Mucosa of descending colon (tissue), 3 donors: ENCODE data around the gene DLG2. TPM values are rescaled to one million over a fixed set of nuclear protein-coding genes. Genes with fewer than 3 reads are reported as not detected.

Experiments used
- ATAC-seq: fragments of 200-7000 bp; cut with Tn5 transposase; one replicate; pipeline ENCODE4 v1.9.1; 2020; ENCODE audit warnings: mild to moderate bottlenecking, moderate library complexity
- DNase-seq, 3 donors: peaks; one replicate each; pipeline ENCODE4 v3.0.0-alpha.2; 2020
- H3K36me3 ChIP-seq: fragments of 200-600 bp; one replicate; pipeline ENCODE4 v1.8.0; 2021; ENCODE audit warnings: low read depth, mild to moderate bottlenecking
- H3K4me1 ChIP-seq: fragments of 200-600 bp; one replicate; pipeline ENCODE4 v1.8.0; 2021; ENCODE audit warnings: low read depth, mild to moderate bottlenecking
- H3K4me3 ChIP-seq: fragments of 200-600 bp; one replicate; pipeline ENCODE4 v1.8.0; 2021; ENCODE audit warnings: mild to moderate bottlenecking
- H3K9me3 ChIP-seq: fragments of 200-600 bp; one replicate; pipeline ENCODE4 v1.8.0; 2021; ENCODE audit warnings: mild to moderate bottlenecking
- CTCF ChIP-seq: fragments of 200-600 bp; IDR thresholded peaks from one replicate; pipeline ENCODE4 v1.8.0; 2022; ENCODE audit warnings: antibody characterized with exemption, mild to moderate bottlenecking
- intact Hi-C, 2 donors: fragments of 100-400 bp; cut with DNase I in 1 of 2; cut with micrococcal nuclease in 1 of 2; formaldehyde crosslinking; loops; one replicate each; pipeline versions ENCODE4 v1.11.0 to v1.11.1; 2022; cut with DNase I, micrococcal nuclease
- total RNA-seq, 3 donors: library from RNA; stranded (reverse); fragmentation: NEBNext Ultra II Directional in 2 of 3; extraction: Animal tissue kit (Norgen Biotek cat#: 25700) in 2 of 3; gene quantifications; one replicate each; pipeline versions ENCODE4 v1.2.1 to v1.2.4, GENCODE V29; 2021 to 2023
- donor health status: DM: no; HTN: no; CAD: no; lungs with moderate emphysema.
- donor health status: DM: no; HTN: no; CAD: no.
- donor health status: DM: no; HTN: yes; CAD: no.

The DLG2 gene
- total RNA-seq, 3 donors from 2014 or later: 2.1 to 11.1 (median 2.4) TPM

GRCh38 chr11:84552791-84553190, 1074.4 kb downstream of the DLG2 start:
- intact Hi-C loops: no loop called here
- DNase-seq (no peak), ATAC-seq (no peak)
- Histone ChIP-seq H3K4me1 (no peaks in the 10 kb centered on the region), H3K36me3 (no peaks in the 10 kb centered on the region), H3K4me3 (no peak overlapping the region), H3K9me3 (no peaks in the 10 kb centered on the region)
- no peak for TF ChIP-seq CTCF

- DNase-seq (no peak), ATAC-seq (no peak)
- no peaks in the 10 kb centered on the region for H3K9me3 ChIP-seq
- TF ChIP-seq CTCF: no peak
- no peaks in the 10 kb centered on the region for H3K4me1 ChIP-seq
- no peak overlapping the region for H3K4me3 ChIP-seq
- H3K36me3 ChIP-seq: no peaks in the 10 kb centered on the region
- intact Hi-C loops: no loop called here
Measured at GRCh38 chr11:84549217-84549616, 1077.9 kb downstream of the DLG2 start.

- no peak for TF ChIP-seq CTCF
- intact Hi-C loops: no loop called here
- Histone ChIP-seq H3K4me1 (no peaks in the 10 kb centered on the region), H3K4me3 (no peak overlapping the region), H3K9me3 (no peaks in the 10 kb centered on the region), H3K36me3 (no peaks in the 10 kb centered on the region)
- ATAC-seq (no peak), DNase-seq (no peak)
Measured at GRCh38 chr11:84544566-84544965, 1082.6 kb downstream of the DLG2 start.

GRCh38 chr11:84543367-84544159, 1083.6 kb downstream of the DLG2 start:
- DNase-seq: no peak
- H3K4me3 ChIP-seq: no peak overlapping the region
- no peaks in the 10 kb centered on the region for H3K9me3 ChIP-seq
- intact Hi-C loops: no loop called here
- no peaks in the 10 kb centered on the region for H3K4me1 ChIP-seq
- H3K36me3 ChIP-seq: no peaks in the 10 kb centered on the region
- no peak for TF ChIP-seq CTCF
- no peak for ATAC-seq

GRCh38 chr11:84541731-84542340, 1085.3 kb downstream of the DLG2 start:
- H3K9me3 ChIP-seq: no peaks in the 10 kb centered on the region
- ATAC-seq: no peak
- TF ChIP-seq CTCF: no peak
- H3K4me1 ChIP-seq: no peaks in the 10 kb centered on the region
- H3K36me3 ChIP-seq: no peaks in the 10 kb centered on the region
- no peak for DNase-seq
- H3K4me3 ChIP-seq: no peak overlapping the region
- intact Hi-C loops: no loop called here
